ENCODE results near the gene CCL18.

CCL18 gene

DNA sequence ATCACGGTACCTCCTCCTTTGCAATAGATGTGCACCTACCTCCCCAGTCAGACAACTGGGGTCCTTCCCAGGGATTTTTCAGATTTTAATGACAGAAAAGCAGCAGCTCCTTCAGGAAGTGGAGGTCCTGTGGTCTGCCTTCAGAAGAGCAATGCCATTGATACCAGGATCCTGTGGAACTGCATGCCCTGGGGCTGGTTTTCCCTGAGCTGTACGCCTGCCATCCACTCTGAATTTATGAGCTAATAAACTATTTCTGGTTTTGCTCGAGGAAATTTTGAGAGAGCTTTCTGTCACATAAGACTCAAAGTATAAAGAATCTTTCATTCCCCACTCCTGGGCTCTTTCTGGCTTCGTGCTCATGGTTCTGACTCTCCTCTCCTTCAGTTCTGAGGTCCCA, 36.3 kb upstream of the CCL18 start:
- DNase-seq (ENCODE audit: low spot score): no peak
- in situ Hi-C loops (cut with MboI; ENCODE audit: low sequenced_read_pairs, unreplicated experiment): no loop called here
- TF ChIP-seq CTCF (IDR thresholded peaks at IDR 0.05; ENCODE audit: borderline replicate concordance, control extremely low read depth, extremely low read depth, insufficient read depth, missing control alignments): no peak

DNA sequence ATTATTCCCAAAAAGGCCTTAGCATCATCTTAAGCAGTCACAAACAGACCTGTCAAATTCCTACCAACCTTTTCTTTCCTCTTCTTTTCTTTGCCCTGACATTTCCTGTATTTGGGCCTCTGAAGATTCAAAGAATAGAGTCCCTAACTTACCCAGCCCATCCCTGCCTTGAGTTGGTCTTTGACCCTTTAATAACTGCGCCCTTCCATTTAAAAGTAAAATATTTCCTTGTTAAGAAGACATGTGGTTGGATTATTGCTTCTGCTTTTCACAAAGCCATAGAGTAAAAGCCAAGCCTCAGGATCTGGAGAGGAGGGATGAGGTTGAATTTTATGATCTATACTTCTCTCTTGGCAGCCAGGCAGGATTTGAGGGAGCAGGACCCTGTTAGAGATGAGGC, 33.1 kb upstream of the CCL18 start:
- no peak for DNase-seq (ENCODE audit: low spot score)
- no peak for TF ChIP-seq CTCF (IDR thresholded peaks at IDR 0.05; ENCODE audit: borderline replicate concordance, control extremely low read depth, extremely low read depth, insufficient read depth, missing control alignments)
- in situ Hi-C loops (cut with MboI; ENCODE audit: low sequenced_read_pairs, unreplicated experiment): no loop called here

DNA sequence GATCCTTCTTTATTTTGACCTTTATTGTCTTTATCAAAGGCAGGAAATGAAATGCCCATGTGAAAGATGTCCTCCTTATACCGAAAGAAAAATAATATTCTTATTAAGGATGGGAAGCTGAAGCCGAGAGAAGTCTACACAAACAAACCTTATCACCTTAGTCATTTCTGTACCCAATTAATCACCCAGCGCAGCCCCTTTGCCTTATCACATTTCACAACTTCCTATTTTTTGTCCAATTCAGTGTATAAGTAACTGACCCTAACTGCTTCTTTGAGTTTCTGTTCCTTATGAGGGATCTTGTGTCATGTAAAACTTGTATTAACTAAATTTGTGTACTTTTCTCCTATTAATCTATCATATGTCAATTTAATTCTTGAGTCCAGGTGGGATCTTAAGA, 29.9 kb upstream of the CCL18 start:
- no peak for DNase-seq (ENCODE audit: low spot score)
- in situ Hi-C loops (cut with MboI; ENCODE audit: low sequenced_read_pairs, unreplicated experiment): no loop called here
- TF ChIP-seq CTCF (IDR thresholded peaks at IDR 0.05; ENCODE audit: borderline replicate concordance, control extremely low read depth, extremely low read depth, insufficient read depth, missing control alignments): no peak

DNA sequence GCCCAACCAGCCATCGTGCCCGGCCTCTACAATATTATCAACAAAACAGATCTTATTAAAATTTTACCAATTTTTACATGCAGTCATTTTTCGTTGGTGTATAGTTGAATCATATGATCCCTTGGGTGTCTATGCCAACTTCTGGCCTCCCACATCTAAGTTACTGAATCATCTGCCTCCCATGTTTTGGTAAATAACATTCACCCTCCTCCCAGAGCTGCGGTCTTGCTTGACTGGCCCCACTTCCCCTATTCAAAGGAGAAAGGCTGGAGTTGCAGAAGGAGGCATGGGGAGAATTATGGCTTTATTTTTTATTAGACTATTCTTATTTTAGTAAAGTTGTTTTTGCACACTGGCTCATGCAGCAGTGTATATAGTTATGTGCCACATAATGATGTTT, 27.8 kb upstream of the CCL18 start:
- in situ Hi-C loops (cut with MboI; ENCODE audit: low sequenced_read_pairs, unreplicated experiment): no loop called here
- no peak for DNase-seq (ENCODE audit: low spot score)
- TF ChIP-seq CTCF (IDR thresholded peaks at IDR 0.05; ENCODE audit: borderline replicate concordance, control extremely low read depth, extremely low read depth, insufficient read depth, missing control alignments): no peak

GRCh38 chr17:36048066-36048465, 16.0 kb upstream of the CCL18 start:
- no peak for DNase-seq (ENCODE audit: low spot score)
- in situ Hi-C loops (cut with MboI; ENCODE audit: low sequenced_read_pairs, unreplicated experiment): no loop called here
- no peak for TF ChIP-seq CTCF (IDR thresholded peaks at IDR 0.05; ENCODE audit: borderline replicate concordance, control extremely low read depth, extremely low read depth, insufficient read depth, missing control alignments)

GRCh38 chr17:36049643-36050042, 14.4 kb upstream of the CCL18 start:
- no peak for TF ChIP-seq CTCF (IDR thresholded peaks at IDR 0.05; ENCODE audit: borderline replicate concordance, control extremely low read depth, extremely low read depth, insufficient read depth, missing control alignments)
- in situ Hi-C loops (cut with MboI; ENCODE audit: low sequenced_read_pairs, unreplicated experiment): no loop called here

DNA sequence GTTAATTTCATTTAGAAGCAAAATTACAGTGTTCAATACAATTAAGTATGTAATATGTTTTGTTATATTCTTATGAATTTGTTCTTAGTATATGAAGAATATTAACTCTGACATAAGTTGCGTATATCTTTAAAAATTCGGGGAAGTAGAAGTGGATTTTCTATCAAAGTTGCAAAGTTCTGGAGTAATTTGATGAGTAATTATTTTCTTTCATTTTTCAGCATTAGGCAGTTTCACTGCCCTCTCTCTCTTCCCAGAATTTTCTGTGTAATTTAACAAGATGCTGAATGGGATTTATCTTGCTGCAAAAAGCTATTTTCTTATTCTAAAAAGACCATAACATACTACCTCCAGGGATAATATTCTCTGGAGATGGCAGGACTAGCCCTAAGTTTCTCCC, 8.9 kb upstream of the CCL18 start:
- TF ChIP-seq CTCF (IDR thresholded peaks at IDR 0.05; ENCODE audit: borderline replicate concordance, control extremely low read depth, extremely low read depth, insufficient read depth, missing control alignments): no peak
- DNase-seq (ENCODE audit: low spot score): no peak
- in situ Hi-C loops (cut with MboI; ENCODE audit: low sequenced_read_pairs, unreplicated experiment): no loop called here

More at GRCh38 chr17:36049643-36050042, 14.4 kb upstream of the CCL18 start:
- DNase-seq (ENCODE audit: low spot score): no peak
